ENCODE measurements around the gene UST.

The UST gene, protein sequence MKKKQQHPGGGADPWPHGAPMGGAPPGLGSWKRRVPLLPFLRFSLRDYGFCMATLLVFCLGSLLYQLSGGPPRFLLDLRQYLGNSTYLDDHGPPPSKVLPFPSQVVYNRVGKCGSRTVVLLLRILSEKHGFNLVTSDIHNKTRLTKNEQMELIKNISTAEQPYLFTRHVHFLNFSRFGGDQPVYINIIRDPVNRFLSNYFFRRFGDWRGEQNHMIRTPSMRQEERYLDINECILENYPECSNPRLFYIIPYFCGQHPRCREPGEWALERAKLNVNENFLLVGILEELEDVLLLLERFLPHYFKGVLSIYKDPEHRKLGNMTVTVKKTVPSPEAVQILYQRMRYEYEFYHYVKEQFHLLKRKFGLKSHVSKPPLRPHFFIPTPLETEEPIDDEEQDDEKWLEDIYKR

DNA sequence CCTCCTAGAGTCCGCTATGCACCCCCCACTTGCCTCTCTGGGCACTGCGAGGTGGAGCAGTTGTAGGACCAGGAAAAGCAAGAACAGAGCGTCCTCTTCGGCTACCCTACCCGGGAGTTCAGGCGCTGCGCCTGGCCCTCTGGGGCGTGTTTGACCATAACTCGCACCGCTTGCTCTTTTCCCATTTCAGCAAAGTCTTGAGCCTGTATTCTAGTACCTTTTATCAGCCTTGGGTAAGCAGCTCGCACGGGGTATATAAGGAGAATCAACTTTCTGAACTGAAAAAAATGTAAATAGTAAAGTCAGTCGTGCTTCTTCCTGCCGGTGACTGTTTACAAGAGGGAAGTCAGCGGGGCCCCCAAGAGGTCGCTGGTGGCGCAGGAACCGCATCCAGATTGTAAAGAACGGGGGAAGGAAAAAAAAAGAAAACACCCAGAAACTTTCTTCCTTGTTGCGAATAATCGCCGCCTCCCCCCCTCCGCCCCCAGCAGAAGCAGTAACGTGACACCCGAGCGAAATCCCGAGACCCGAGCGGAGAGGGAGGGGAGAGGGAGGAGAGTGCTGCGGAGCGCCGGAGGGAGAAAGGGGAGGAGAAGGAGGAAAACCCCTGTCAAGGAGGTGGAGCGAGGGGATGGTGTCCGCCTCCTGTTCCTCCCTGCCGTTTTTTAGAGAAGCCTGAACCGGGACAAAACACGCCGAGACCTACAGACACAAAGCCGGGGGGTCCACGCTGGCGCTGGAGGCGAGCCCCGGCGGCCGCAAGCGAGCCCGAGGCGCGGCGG lies at the start of gene UST:
Gene UST (plus strand): TSS at position 668 of the 782 bp plus-strand sequence. CDS start 401 bp downstream, outside the sequence.
- Histone ChIP-seq H3K4me1 (ENCODE audit: control insufficient read depth in 2 of 2, insufficient read depth in 2 of 2, low read length in 2 of 2) (peaks cover 3 to 4% of the 10 kb centered on the region in 2 donors), H3K27me3 (ENCODE audit: control insufficient read depth in 2 of 2, insufficient read depth in 2 of 2, low read length in 2 of 2) (peaks cover 18 to 24% of the 10 kb centered on the region in 2 donors), H3K27ac (ENCODE audit: low read depth in 2 of 2, low read length in 2 of 2) (peak within 1 kb of the TSS; percentile 58 to 67), H3K36me3 (ENCODE audit: control insufficient read depth in 2 of 2, insufficient read depth in 2 of 2, low read length in 2 of 2) (no peaks in the 10 kb centered on the region), H3K9ac (ENCODE audit: low read depth in 1 of 2, low read length in 2 of 2) (peak within 1 kb of the TSS; percentile 60 to 62), H3K4me3 (ENCODE audit: low read length in 2 of 2) (peak within 1 kb of the TSS; percentile 72 to 74), H3K9me3 (ENCODE audit: control insufficient read depth in 2 of 2, low read length in 2 of 2) (no peaks in the 10 kb centered on the region)

DNA sequence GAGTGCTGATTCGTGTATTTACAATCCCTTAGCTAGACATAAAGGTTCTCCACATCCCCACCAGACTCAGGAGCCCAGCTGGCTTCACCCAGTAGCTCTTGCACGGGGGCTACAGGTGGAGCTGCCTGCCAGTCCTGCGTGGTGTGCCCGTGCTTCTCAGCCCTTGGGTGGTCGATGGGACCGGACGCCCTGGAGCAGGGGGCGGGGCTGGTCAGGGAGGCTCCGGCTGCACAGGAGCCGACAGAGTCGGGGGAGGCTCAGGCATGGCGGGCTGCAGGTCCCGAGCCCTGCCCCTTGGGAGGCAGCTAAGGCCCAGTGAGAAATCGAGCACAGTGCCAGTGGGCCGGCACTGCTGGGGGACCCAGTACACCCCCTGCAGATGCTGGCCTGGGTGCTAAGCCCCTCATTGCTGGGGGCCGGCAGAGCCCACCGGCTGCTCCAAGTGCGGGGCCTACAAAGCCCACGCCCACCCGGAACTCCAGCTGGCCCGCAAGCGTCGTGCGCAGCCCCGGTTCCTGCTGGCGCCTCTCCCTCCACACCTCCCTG lies 48.9 kb upstream of the UST start:
- H3K36me3 ChIP-seq (ENCODE audit: control insufficient read depth in 2 of 2, insufficient read depth in 2 of 2, low read length in 2 of 2), result no peaks in the 10 kb centered on the region
- H3K9ac ChIP-seq (ENCODE audit: low read depth in 1 of 2, low read length in 2 of 2), result no peak overlapping the region
- no peaks in the 10 kb centered on the region for H3K9me3 ChIP-seq (ENCODE audit: control insufficient read depth in 2 of 2, low read length in 2 of 2)
- H3K27me3 ChIP-seq (ENCODE audit: control insufficient read depth in 2 of 2, insufficient read depth in 2 of 2, low read length in 2 of 2), result no peaks in the 10 kb centered on the region
- no peak overlapping the region for H3K4me3 ChIP-seq (ENCODE audit: low read length in 2 of 2)
- no peak overlapping the region for H3K27ac ChIP-seq (ENCODE audit: low read depth in 2 of 2, low read length in 2 of 2)
- peaks cover 0 to 6% of the 10 kb centered on the region in 2 donors for H3K4me1 ChIP-seq (ENCODE audit: control insufficient read depth in 2 of 2, insufficient read depth in 2 of 2, low read length in 2 of 2)

DNA sequence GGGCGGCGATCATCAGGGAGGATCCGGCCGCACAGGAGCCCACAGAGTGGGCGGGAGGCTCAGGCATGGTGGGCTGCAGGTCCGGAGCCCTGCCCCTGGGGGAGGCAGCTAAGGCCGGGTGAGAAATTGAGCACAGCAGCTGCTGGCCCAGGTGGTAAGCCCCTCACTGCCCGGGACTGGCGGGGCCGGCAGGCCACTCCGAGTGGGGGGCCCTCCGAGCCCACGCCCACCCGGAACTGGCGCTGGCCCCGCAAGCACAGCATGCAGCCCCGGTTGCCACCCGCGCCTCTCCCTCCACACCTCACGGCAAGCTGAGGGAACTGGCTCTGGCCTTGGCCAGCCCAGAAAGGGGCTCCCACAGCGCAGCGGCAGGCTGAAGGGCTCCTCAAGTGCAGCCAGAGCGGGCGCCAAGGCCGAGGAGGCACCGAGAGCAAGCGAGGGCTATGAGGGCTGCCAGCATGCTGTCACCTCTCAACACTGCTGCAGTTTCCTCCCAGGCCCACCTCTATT lies 48.1 kb upstream of the UST start:
- Histone ChIP-seq H3K27ac (ENCODE audit: low read depth in 2 of 2, low read length in 2 of 2) (no peak overlapping the region), H3K9me3 (ENCODE audit: control insufficient read depth in 2 of 2, low read length in 2 of 2) (no peaks in the 10 kb centered on the region), H3K36me3 (ENCODE audit: control insufficient read depth in 2 of 2, insufficient read depth in 2 of 2, low read length in 2 of 2) (no peaks in the 10 kb centered on the region), H3K27me3 (ENCODE audit: control insufficient read depth in 2 of 2, insufficient read depth in 2 of 2, low read length in 2 of 2) (no peaks in the 10 kb centered on the region), H3K4me3 (ENCODE audit: low read length in 2 of 2) (no peak overlapping the region), H3K9ac (ENCODE audit: low read depth in 1 of 2, low read length in 2 of 2) (no peak overlapping the region), H3K4me1 (ENCODE audit: control insufficient read depth in 2 of 2, insufficient read depth in 2 of 2, low read length in 2 of 2) (peaks cover 0 to 6% of the 10 kb centered on the region in 2 donors)

DNA sequence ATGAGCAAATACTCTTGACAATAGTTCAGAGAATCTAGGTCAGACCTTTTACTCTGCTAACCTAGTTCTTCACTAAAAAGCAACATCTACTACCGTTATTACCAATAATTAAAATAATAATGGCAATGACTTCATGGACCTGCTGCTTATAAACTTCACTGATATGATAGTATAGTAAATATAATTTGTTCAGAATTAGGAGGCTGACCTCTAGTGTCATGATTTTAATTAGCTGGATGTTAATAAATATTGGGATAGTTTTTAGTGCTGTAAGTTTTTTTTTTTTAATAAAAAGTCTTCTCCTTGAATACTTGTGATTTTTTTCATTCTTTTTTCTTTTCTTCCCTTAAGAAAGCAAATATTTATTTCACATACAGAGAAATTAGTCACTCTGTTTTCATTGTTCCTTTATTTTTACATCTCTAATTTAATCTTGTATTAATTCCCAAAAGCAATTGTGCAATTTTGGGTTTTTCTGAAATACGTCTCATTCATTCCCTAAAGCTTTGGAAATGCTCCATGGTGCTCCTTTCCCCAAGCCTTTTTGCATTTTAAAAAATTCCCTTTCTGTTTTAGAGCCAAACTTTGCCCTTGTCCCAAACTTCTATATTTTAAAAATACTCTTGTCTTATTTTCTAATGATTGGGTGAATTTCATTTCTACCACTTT lies 46.6 kb upstream of the UST start:
- Histone ChIP-seq H3K36me3 (ENCODE audit: control insufficient read depth in 2 of 2, insufficient read depth in 2 of 2, low read length in 2 of 2) (no peaks in the 10 kb centered on the region), H3K4me1 (ENCODE audit: control insufficient read depth in 2 of 2, insufficient read depth in 2 of 2, low read length in 2 of 2) (peaks cover 0 to 6% of the 10 kb centered on the region in 2 donors), H3K9me3 (ENCODE audit: control insufficient read depth in 2 of 2, low read length in 2 of 2) (no peaks in the 10 kb centered on the region), H3K27me3 (ENCODE audit: control insufficient read depth in 2 of 2, insufficient read depth in 2 of 2, low read length in 2 of 2) (no peaks in the 10 kb centered on the region), H3K27ac (ENCODE audit: low read depth in 2 of 2, low read length in 2 of 2) (no peak overlapping the region), H3K4me3 (ENCODE audit: low read length in 2 of 2) (peak overlapping the region; percentile 63 to 76), H3K9ac (ENCODE audit: low read depth in 1 of 2, low read length in 2 of 2) (no peak overlapping the region)

DNA sequence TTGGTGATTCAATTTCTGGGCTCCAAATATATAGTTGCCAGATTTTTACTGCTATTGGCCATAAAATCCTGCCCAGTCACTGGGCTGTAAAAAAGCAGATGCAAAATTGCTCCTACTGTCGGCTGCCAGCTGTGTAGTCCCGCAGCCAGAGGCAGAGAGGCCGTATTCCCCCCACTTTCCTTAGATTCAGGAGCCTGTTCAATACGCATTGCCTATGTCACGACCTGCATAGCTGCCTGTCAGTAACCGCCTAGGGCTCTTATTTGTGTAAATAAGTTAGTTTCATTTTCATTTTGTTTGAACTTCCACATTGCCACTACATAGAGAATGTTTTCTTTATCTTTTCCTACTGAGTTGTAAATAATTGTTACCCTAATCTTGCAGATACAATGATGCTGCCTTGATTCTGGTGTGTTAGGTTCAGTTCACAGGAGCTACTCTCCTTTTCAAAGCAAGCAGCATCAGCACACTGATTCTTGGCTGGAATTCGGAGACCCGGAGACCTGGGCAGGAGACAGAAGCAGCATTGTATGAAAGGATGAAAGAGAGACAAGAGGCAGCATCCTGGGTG lies 46.0 kb upstream of the UST start:
- H3K9me3 ChIP-seq (ENCODE audit: control insufficient read depth in 2 of 2, low read length in 2 of 2), result no peaks in the 10 kb centered on the region
- H3K27me3 ChIP-seq (ENCODE audit: control insufficient read depth in 2 of 2, insufficient read depth in 2 of 2, low read length in 2 of 2), result no peaks in the 10 kb centered on the region
- no peaks in the 10 kb centered on the region for H3K36me3 ChIP-seq (ENCODE audit: control insufficient read depth in 2 of 2, insufficient read depth in 2 of 2, low read length in 2 of 2)
- peak overlapping the region; percentile 63 to 76 for H3K4me3 ChIP-seq (ENCODE audit: low read length in 2 of 2)
- peak overlapping the region; percentile 9 to 42 for H3K9ac ChIP-seq (ENCODE audit: low read depth in 1 of 2, low read length in 2 of 2)
- no peak overlapping the region for H3K27ac ChIP-seq (ENCODE audit: low read depth in 2 of 2, low read length in 2 of 2)
- H3K4me1 ChIP-seq (ENCODE audit: control insufficient read depth in 2 of 2, insufficient read depth in 2 of 2, low read length in 2 of 2), result peaks cover 0 to 6% of the 10 kb centered on the region in 2 donors

DNA sequence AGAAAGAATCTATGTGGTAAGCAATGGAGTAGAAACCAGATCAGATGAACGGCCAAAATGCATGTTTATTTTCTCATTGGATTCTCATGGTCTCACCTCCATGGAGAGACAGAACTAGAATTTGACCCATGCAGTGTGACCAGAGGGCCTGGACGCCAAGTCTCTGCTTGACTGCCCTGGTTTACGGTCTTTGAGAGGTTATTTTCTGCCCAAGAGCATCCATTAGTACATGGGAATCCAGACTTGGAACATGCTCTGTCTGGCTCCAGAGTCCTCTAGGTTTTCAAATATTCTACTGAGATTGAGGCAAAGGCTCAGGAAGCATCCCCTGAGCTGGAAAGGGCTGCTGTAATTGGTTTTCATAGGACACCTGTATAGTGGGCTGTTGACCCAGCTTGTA lies 45.5 kb upstream of the UST start:
- Histone ChIP-seq H3K36me3 (ENCODE audit: control insufficient read depth in 2 of 2, insufficient read depth in 2 of 2, low read length in 2 of 2) (no peaks in the 10 kb centered on the region), H3K9me3 (ENCODE audit: control insufficient read depth in 2 of 2, low read length in 2 of 2) (no peaks in the 10 kb centered on the region), H3K4me3 (ENCODE audit: low read length in 2 of 2) (peak overlapping the region; percentile 63 to 76), H3K27me3 (ENCODE audit: control insufficient read depth in 2 of 2, insufficient read depth in 2 of 2, low read length in 2 of 2) (no peaks in the 10 kb centered on the region), H3K9ac (ENCODE audit: low read depth in 1 of 2, low read length in 2 of 2) (no peak overlapping the region), H3K4me1 (ENCODE audit: control insufficient read depth in 2 of 2, insufficient read depth in 2 of 2, low read length in 2 of 2) (peaks cover 0 to 6% of the 10 kb centered on the region in 2 donors), H3K27ac (ENCODE audit: low read depth in 2 of 2, low read length in 2 of 2) (no peak overlapping the region)

DNA sequence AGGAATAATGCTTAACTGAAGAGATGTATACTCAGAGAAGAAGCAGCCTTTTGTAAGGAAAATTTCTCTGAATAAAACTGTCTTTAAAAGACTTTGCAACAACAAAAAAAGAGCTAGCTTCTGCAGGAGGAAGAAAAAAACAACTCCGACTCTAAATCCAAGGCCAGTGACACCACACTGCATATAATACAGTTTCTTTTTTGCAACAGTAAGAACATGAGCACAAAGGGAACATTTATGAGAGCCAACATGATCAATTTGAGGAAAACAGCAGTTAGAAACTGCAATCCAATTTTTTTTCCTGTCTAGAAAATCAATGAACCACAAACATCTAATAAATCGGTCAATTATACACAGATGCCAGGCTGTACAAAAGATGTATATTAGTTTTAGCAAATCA lies 42.9 kb upstream of the UST start:
- Histone ChIP-seq H3K36me3 (ENCODE audit: control insufficient read depth in 2 of 2, insufficient read depth in 2 of 2, low read length in 2 of 2) (no peaks in the 10 kb centered on the region), H3K27ac (ENCODE audit: low read depth in 2 of 2, low read length in 2 of 2) (no peak overlapping the region), H3K9me3 (ENCODE audit: control insufficient read depth in 2 of 2, low read length in 2 of 2) (no peaks in the 10 kb centered on the region), H3K9ac (ENCODE audit: low read depth in 1 of 2, low read length in 2 of 2) (no peak overlapping the region), H3K4me3 (ENCODE audit: low read length in 2 of 2) (no peak overlapping the region), H3K4me1 (ENCODE audit: control insufficient read depth in 2 of 2, insufficient read depth in 2 of 2, low read length in 2 of 2) (peaks cover 0 to 6% of the 10 kb centered on the region in 2 donors), H3K27me3 (ENCODE audit: control insufficient read depth in 2 of 2, insufficient read depth in 2 of 2, low read length in 2 of 2) (no peaks in the 10 kb centered on the region)

DNA sequence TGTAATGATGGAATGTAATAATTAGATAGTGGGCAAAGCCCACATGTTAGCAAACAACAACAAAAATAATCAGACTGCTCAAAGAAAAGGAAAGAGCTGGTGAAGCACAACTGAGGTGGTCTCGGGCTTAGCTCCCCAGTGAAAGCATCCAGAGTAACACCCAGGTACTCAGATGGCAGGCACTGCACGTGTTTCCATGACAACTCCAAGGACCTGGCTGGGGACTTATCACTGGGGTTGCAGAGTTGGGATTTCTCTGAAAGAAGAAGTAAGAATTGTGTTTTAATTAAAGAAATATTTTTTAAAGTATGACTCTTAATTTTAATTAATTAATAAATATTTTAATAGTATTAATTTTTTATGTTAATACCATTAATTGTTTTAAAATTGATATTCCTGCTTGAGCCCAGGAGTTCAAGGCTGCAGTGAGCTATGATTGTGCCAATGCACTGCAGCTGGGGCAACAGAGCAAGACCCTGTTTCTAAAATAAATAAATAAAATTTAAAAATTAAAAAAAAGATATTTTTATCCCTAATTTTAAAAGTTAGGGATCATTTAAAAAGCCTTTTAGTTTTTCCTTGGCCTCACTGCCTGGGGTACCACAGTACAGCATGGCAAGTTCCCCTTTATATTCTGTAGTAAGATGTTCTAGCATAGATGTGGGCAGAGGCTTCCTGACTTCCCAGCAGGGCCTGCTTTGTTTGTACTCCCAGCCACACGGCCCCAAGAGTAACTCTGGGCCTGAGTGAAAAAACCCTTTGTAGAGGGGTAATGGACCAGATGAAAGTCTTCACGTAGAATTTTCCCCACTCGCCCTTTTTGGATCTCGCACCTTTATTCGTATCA lies 42.2 kb upstream of the UST start:
- Histone ChIP-seq H3K4me1 (ENCODE audit: control insufficient read depth in 2 of 2, insufficient read depth in 2 of 2, low read length in 2 of 2) (peaks cover 0 to 6% of the 10 kb centered on the region in 2 donors), H3K36me3 (ENCODE audit: control insufficient read depth in 2 of 2, insufficient read depth in 2 of 2, low read length in 2 of 2) (no peaks in the 10 kb centered on the region), H3K27ac (ENCODE audit: low read depth in 2 of 2, low read length in 2 of 2) (no peak overlapping the region), H3K9ac (ENCODE audit: low read depth in 1 of 2, low read length in 2 of 2) (no peak overlapping the region), H3K4me3 (ENCODE audit: low read length in 2 of 2) (no peak overlapping the region), H3K27me3 (ENCODE audit: control insufficient read depth in 2 of 2, insufficient read depth in 2 of 2, low read length in 2 of 2) (no peaks in the 10 kb centered on the region), H3K9me3 (ENCODE audit: control insufficient read depth in 2 of 2, low read length in 2 of 2) (no peaks in the 10 kb centered on the region)

DNA sequence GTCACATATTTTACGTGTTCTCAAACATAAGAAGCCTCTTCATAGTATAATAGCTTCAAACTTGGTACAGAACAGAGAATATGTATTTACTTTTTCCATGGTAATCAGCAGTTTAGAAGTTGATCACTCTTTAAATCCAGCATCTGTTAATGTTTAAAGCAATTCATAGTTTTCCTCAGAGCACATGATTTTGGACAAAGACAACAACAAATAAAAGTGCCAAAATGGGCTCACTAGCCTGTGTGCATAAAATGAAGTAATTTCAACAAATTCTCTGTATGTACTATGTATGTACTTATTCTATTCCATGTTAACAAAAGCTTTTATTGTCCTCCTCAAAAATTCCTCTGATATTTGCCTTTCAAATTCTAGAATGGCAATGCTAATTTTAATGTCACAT lies 38.1 kb upstream of the UST start:
- H3K9ac ChIP-seq (ENCODE audit: low read depth in 1 of 2, low read length in 2 of 2), result no peak overlapping the region
- no peaks in the 10 kb centered on the region for H3K4me1 ChIP-seq (ENCODE audit: control insufficient read depth in 2 of 2, insufficient read depth in 2 of 2, low read length in 2 of 2)
- no peaks in the 10 kb centered on the region for H3K27me3 ChIP-seq (ENCODE audit: control insufficient read depth in 2 of 2, insufficient read depth in 2 of 2, low read length in 2 of 2)
- no peak overlapping the region for H3K27ac ChIP-seq (ENCODE audit: low read depth in 2 of 2, low read length in 2 of 2)
- H3K36me3 ChIP-seq (ENCODE audit: control insufficient read depth in 2 of 2, insufficient read depth in 2 of 2, low read length in 2 of 2), result no peaks in the 10 kb centered on the region
- no peaks in the 10 kb centered on the region for H3K9me3 ChIP-seq (ENCODE audit: control insufficient read depth in 2 of 2, low read length in 2 of 2)
- H3K4me3 ChIP-seq (ENCODE audit: low read length in 2 of 2), result no peak overlapping the region

Data from mucosa of rectum (tissue), 2 donors.